Sigmoid colon (tissue), 7 donors: ENCODE measurements around the gene TUBB. TPM values are rescaled to one million over a fixed set of nuclear protein-coding genes. Genes with fewer than 3 reads are reported as not detected.

ENCODE experiments used
- DNase-seq: peaks from one replicate; pipeline ENCODE4 v3.0.0-alpha.2; 2019
- H3K27ac ChIP-seq, 4 donors: fragments of 200-600 bp; sonication (generic); one replicate each; pipeline ENCODE4 v1.5.1; 2016 to 2019; ENCODE audit warnings: mild to moderate bottlenecking in 1 of 4
- H3K27me3 ChIP-seq, 3 donors: fragments of 200-600 bp; sonication (generic); one replicate each; pipeline ENCODE4 v1.5.1; 2019; ENCODE audit warnings: mild to moderate bottlenecking in 1 of 3
- H3K36me3 ChIP-seq, 4 donors: fragments of 200-600 bp; sonication (generic); one replicate each; pipeline ENCODE4 v1.5.1; 2016 to 2019
- H3K4me1 ChIP-seq, 4 donors: fragments of 200-600 bp; sonication (generic); one replicate each; pipeline ENCODE4 v1.5.1; 2017 to 2019
- H3K4me3 ChIP-seq, 4 donors: fragments of 200-600 bp; sonication (generic); one replicate each; pipeline ENCODE4 v1.5.1; 2017 to 2019; ENCODE audit warnings: mild to moderate bottlenecking in 2 of 4, moderate library complexity in 1 of 4
- H3K9me3 ChIP-seq, 4 donors: fragments of 200-600 bp in 3 of 4; sonication (generic) in 3 of 4; one replicate each; pipeline versions ENCODE4 v1.5.1 to v1.6.1; 2013 to 2019
- EP300 ChIP-seq, 4 donors: sonication (generic); formaldehyde crosslinking; IDR thresholded peaks; one replicate each; pipeline ENCODE4 v1.6.1; 2017; ENCODE audit warnings: antibody characterized with exemption in 4 of 4
- POLR2A ChIP-seq, 2 donors: fragments of 450-650 bp; IDR thresholded peaks; one replicate each; pipeline ENCODE4 v1.6.1; 2016; ENCODE audit warnings: antibody characterized with exemption in 2 of 2, mild to moderate bottlenecking in 2 of 2, moderate library complexity in 2 of 2
- POLR2AphosphoS5 ChIP-seq, 4 donors: sonication (generic); formaldehyde crosslinking; IDR thresholded peaks; one replicate each; pipeline ENCODE4 v1.6.1; 2017; ENCODE audit warnings: antibody characterized with exemption in 4 of 4
- WGBS, 2 donors: extraction: QIAGEN DNeasy Blood & Tissue Kit; methylation state at CpG; one replicate each; pipeline ENCODE4 v1.1.7; 2013; 5-methylcytosine and 5-hydroxymethylcytosine counted together
- intact Hi-C: fragments of 100-400 bp; cut with DNase I; formaldehyde crosslinking; loops from one replicate; pipeline ENCODE4 v1.15.1; 2023
- polyA plus RNA-seq, 3 donors: library from polyadenylated mRNA; stranded (reverse); fragments of 200-250 nt; gene quantifications; one replicate each; pipeline ENCODE4 v1.2.3, GENCODE V29; 2013
- total RNA-seq, 4 donors: library from RNA; depleted of rRNA; stranded (reverse); fragments of >200 nt; gene quantifications; one replicate each; pipeline ENCODE4 v1.1.0, GENCODE V29; 2016
- TF ChIP-seq, protein P1 (sequence below), 4 experiments: fragments of 450-650 bp in 3 of 4; fragments of 200-600 bp in 1 of 4; IDR thresholded peaks; one replicate each; pipeline ENCODE4 v1.5.1; 2016 to 2019; ENCODE audit warnings: antibody characterized with exemption in 4 of 4, mild to moderate bottlenecking in 3 of 4, moderate library complexity in 2 of 4
- donor health status: healthy with polysubstance abuse.
- donor health status: Bipolar disorder and iron deficiency.
- donor health status: healthy.

TUBB gene
- total and polyA plus RNA-seq, 7 donors: 96.1 to 306 (median 267) TPM

GRCh38 chr6:30744054-30744805 lies 24.1 kb downstream of the TUBB start, which contains the start of gene IER3:
Gene IER3, minus strand, starts transcription at chr6:30744547. Its CDS starts 29 bp downstream, at chr6:30744518.
- H3K9me3 ChIP-seq: no peaks in the 10 kb centered on the region
- peak; percentile 94 for DNase-seq
- WGBS, 2 donors: 1% methylated on average over 54 of the region's 54 CpGs
- no peaks in the 10 kb centered on the region for H3K27me3 ChIP-seq
- TF ChIP-seq POLR2AphosphoS5 (IDR thresholded peaks at IDR 0.05) (peak; percentile 87 to 98 (median 96)), POLR2A (IDR thresholded peaks at IDR 0.05) (peak; percentile 87 to 95), EP300 (IDR thresholded peaks at IDR 0.05) (peak in 1 of 4 donors; percentile 22)
- TF ChIP-seq, protein P1, sequence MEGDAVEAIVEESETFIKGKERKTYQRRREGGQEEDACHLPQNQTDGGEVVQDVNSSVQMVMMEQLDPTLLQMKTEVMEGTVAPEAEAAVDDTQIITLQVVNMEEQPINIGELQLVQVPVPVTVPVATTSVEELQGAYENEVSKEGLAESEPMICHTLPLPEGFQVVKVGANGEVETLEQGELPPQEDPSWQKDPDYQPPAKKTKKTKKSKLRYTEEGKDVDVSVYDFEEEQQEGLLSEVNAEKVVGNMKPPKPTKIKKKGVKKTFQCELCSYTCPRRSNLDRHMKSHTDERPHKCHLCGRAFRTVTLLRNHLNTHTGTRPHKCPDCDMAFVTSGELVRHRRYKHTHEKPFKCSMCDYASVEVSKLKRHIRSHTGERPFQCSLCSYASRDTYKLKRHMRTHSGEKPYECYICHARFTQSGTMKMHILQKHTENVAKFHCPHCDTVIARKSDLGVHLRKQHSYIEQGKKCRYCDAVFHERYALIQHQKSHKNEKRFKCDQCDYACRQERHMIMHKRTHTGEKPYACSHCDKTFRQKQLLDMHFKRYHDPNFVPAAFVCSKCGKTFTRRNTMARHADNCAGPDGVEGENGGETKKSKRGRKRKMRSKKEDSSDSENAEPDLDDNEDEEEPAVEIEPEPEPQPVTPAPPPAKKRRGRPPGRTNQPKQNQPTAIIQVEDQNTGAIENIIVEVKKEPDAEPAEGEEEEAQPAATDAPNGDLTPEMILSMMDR (IDR thresholded peaks at IDR 0.05): peak in 3 of 4 experiments; percentile 46 to 67 (median 57)
- H3K36me3 ChIP-seq: peaks cover 0 to 21% (median 13%) of the 10 kb centered on the region in 4 donors
- peaks cover 3 to 52% (median 40%) of the 10 kb centered on the region in 4 donors for H3K4me1 ChIP-seq
- intact Hi-C loops: loop anchor here (5.0 to 10.0 kb wide), 3 partner anchors 83 to 341 kb away; partner anchors contain the start of genes MRPS18B and PPP1R10
- H3K4me3 ChIP-seq: peak within 1 kb of the TSS; percentile 71 to 90 (median 82)
- peak within 1 kb of the TSS; percentile 90 to 98 (median 96) for H3K27ac ChIP-seq

GRCh38 chr6:30747300-30747687 lies 27.1 kb downstream of the TUBB start:
- Histone ChIP-seq H3K27me3 (no peaks in the 10 kb centered on the region), H3K9me3 (no peaks in the 10 kb centered on the region), H3K4me3 (no peak overlapping the region), H3K36me3 (no peaks in the 10 kb centered on the region), H3K27ac (peak overlapping the region in 3 of 4 donors; percentile 87 to 93 (median 90)), H3K4me1 (peaks cover 3 to 50% (median 42%) of the 10 kb centered on the region in 4 donors)
- intact Hi-C loops: loop anchor here (10.0 kb wide), 1 partner anchor 338 kb away; no protein-coding TSS in a partner anchor
- 56 to 82% methylated on average over 1 of the region's 1 CpG for WGBS, 2 donors
- DNase-seq: no peak
- TF ChIP-seq POLR2AphosphoS5 (IDR thresholded peaks at IDR 0.05) (no peak), EP300 (IDR thresholded peaks at IDR 0.05) (no peak), POLR2A (IDR thresholded peaks at IDR 0.05) (no peak)
- TF ChIP-seq, protein P1 (IDR thresholded peaks at IDR 0.05): no peak

GRCh38 chr6:30747902-30748769 lies 28.0 kb downstream of the TUBB start:
- intact Hi-C loops: loop anchor here (10.0 kb wide), 1 partner anchor 337 kb away; no protein-coding TSS in a partner anchor
- peak overlapping the region in 3 of 4 donors; percentile 87 to 93 (median 90) for H3K27ac ChIP-seq

More at GRCh38 chr6:30747902-30748769, 28.0 kb downstream of the TUBB start:
- no peak for DNase-seq
- no peaks in the 10 kb centered on the region for H3K9me3 ChIP-seq
- peaks cover 3 to 56% (median 49%) of the 10 kb centered on the region in 4 donors for H3K4me1 ChIP-seq
- TF ChIP-seq, protein P1 (IDR thresholded peaks at IDR 0.05): no peak
- TF ChIP-seq POLR2A (IDR thresholded peaks at IDR 0.05) (no peak), EP300 (IDR thresholded peaks at IDR 0.05) (no peak), POLR2AphosphoS5 (IDR thresholded peaks at IDR 0.05) (no peak)
- no peak overlapping the region for H3K4me3 ChIP-seq
- no peaks in the 10 kb centered on the region for H3K27me3 ChIP-seq
- H3K36me3 ChIP-seq: no peaks in the 10 kb centered on the region
- WGBS, 2 donors: 26 to 64% methylated on average over 6 of the region's 6 CpGs
